Ectodermal cell (in vitro differentiated cells): ENCODE data around the gene EXOSC9.

ENCODE experiments used
- H3K27ac ChIP-seq: 2 replicates; pipeline ENCODE4 v1.7.0; 2013; ENCODE audit warnings: mild to moderate bottlenecking, low read depth, low read length; ENCODE audit not compliant: insufficient read depth, poor library complexity, severe bottlenecking
- H3K27me3 ChIP-seq: 2 replicates; pipeline ENCODE4 v1.7.0; 2013; ENCODE audit warnings: mild to moderate bottlenecking, low read length; ENCODE audit not compliant: insufficient read depth, control insufficient read depth, poor library complexity, severe bottlenecking
- H3K36me3 ChIP-seq: one replicate; pipeline ENCODE4 v1.7.0; 2013; ENCODE audit warnings: low read length; ENCODE audit not compliant: control insufficient read depth, insufficient read depth
- H3K4me1 ChIP-seq: one replicate; pipeline ENCODE4 v1.7.0; 2013; ENCODE audit warnings: low read length; ENCODE audit not compliant: control insufficient read depth, insufficient read depth
- H3K4me3 ChIP-seq: 2 replicates; pipeline ENCODE4 v1.7.0; 2013; ENCODE audit warnings: low read depth, low read length, control low read depth; ENCODE audit not compliant: insufficient read depth
- H3K9me3 ChIP-seq: 2 replicates; pipeline ENCODE4 v1.7.0; 2013; ENCODE audit warnings: mild to moderate bottlenecking, low read length, moderate library complexity; ENCODE audit not compliant: control insufficient read depth
- WGBS, 2 experiments: methylation state at CpG; one replicate each; pipeline ENCODE4 v1.1.7; 2013; ENCODE audit warnings: missing lambda C conversion rate in 2 of 2; 5-methylcytosine and 5-hydroxymethylcytosine counted together

EXOSC9 gene

GRCh38 chr4:121851354-121851753 lies 50.2 kb downstream of the EXOSC9 start:
- WGBS, 2 experiments = 94 to 97% methylated on average over 1 of the region's 1 CpG
- no peaks in the 10 kb centered on the region for H3K4me1 ChIP-seq
- no peaks in the 10 kb centered on the region for H3K27me3 ChIP-seq
- no peak overlapping the region for H3K27ac ChIP-seq
- peaks cover 4% of the 10 kb centered on the region for H3K36me3 ChIP-seq
- H3K9me3 ChIP-seq = no peaks in the 10 kb centered on the region
- no peak overlapping the region for H3K4me3 ChIP-seq

- no peaks in the 10 kb centered on the region for H3K9me3 ChIP-seq
- H3K4me1 ChIP-seq = peaks cover 3% of the 10 kb centered on the region
- H3K27me3 ChIP-seq = no peaks in the 10 kb centered on the region
- no peak overlapping the region for H3K4me3 ChIP-seq
- H3K36me3 ChIP-seq = peaks cover 7% of the 10 kb centered on the region
- H3K27ac ChIP-seq = no peak overlapping the region
These were observed 59.0 kb downstream of the EXOSC9 start for GRCh38 chr4:121860121-121860520.

GRCh38 chr4:121861426-121861825 lies 60.3 kb downstream of the EXOSC9 start:
- no peak overlapping the region for H3K4me3 ChIP-seq
- 80 to 85% methylated on average over 1 to 2 of the region's 2 CpGs for WGBS, 2 experiments
- no peaks in the 10 kb centered on the region for H3K9me3 ChIP-seq
- H3K27ac ChIP-seq = no peak overlapping the region
- H3K4me1 ChIP-seq = peaks cover 3% of the 10 kb centered on the region
- H3K27me3 ChIP-seq = no peaks in the 10 kb centered on the region
- H3K36me3 ChIP-seq = peaks cover 10% of the 10 kb centered on the region

- no peaks in the 10 kb centered on the region for H3K27me3 ChIP-seq
- no peaks in the 10 kb centered on the region for H3K9me3 ChIP-seq
- peaks cover 14% of the 10 kb centered on the region for H3K36me3 ChIP-seq
- H3K4me3 ChIP-seq = no peak overlapping the region
- peaks cover 3% of the 10 kb centered on the region for H3K4me1 ChIP-seq
- no peak overlapping the region for H3K27ac ChIP-seq
- WGBS, 2 experiments = 64 to 65% methylated on average over 7 of the region's 7 CpGs
These were observed 62.7 kb downstream of the EXOSC9 start for GRCh38 chr4:121863799-121864198.
